HepG2 (cell line): ENCODE data around the gene GADD45GIP1. TPM values are rescaled to one million over a fixed set of nuclear protein-coding genes. Genes with fewer than 3 reads are reported as not detected.
A peak's percentile ranks its signal among the peaks of the same experiment; 100 is the strongest.

ENCODE experiments used
- ARID3A ChIP-seq: IDR thresholded peaks from 2 replicates; pipeline ENCODE4 v1.6.1; 2012; ENCODE audit warnings: low read depth, low read length, improper control_type of control experiment
- KIAA2018 ChIP-seq: sonication (generic); formaldehyde crosslinking; IDR thresholded peaks from 2 replicates; pipeline ENCODE4 v1.5.0; 2020; ENCODE audit warnings: mild to moderate bottlenecking, missing genetic modification reagents, borderline replicate concordance
- MAF1 ChIP-seq: sonication (generic); formaldehyde crosslinking; IDR thresholded peaks from 2 replicates; pipeline ENCODE4 v1.5.0; 2020; ENCODE audit warnings: missing genetic modification reagents, borderline replicate concordance
- PRPF4 ChIP-seq: fragments of 200-400 bp; formaldehyde crosslinking; IDR thresholded peaks from 2 replicates; pipeline ENCODE4 v1.6.1; 2016; ENCODE audit warnings: low read length, low read depth; ENCODE audit not compliant: poor library complexity, severe bottlenecking
- TCF12 ChIP-seq, 2 experiments: fragments of 450-650 bp in 1 of 2; sonication (generic) in 1 of 2; formaldehyde crosslinking in 1 of 2; IDR thresholded peaks; 2 replicates each; pipeline versions ENCODE4 v1.6.1 to v1.8.0; 2017 to 2022; ENCODE audit warnings: antibody characterized with exemption in 1 of 2, mild to moderate bottlenecking in 1 of 2, missing genetic modification reagents in 1 of 2, moderate library complexity in 1 of 2
- ZBTB46 ChIP-seq: sonication (generic); formaldehyde crosslinking; IDR thresholded peaks from 2 replicates; pipeline ENCODE4 v1.4.0; 2020; ENCODE audit warnings: mild to moderate bottlenecking, missing genetic modification reagents, borderline replicate concordance
- ZFY ChIP-seq: sonication (generic); formaldehyde crosslinking; IDR thresholded peaks from 2 replicates; pipeline ENCODE4 v1.4.0; 2020; ENCODE audit warnings: missing genetic modification reagents
- ZNF10 ChIP-seq: sonication (generic); formaldehyde crosslinking; IDR thresholded peaks from 2 replicates; pipeline ENCODE4 v1.4.0; 2020; ENCODE audit warnings: mild to moderate bottlenecking, low read depth, missing genetic modification reagents, borderline replicate concordance
- ZNF17 ChIP-seq: sonication (generic); formaldehyde crosslinking; IDR thresholded peaks from 2 replicates; pipeline ENCODE4 v1.5.0; 2020; ENCODE audit warnings: mild to moderate bottlenecking, missing genetic modification reagents
- ZNF225 ChIP-seq: sonication (generic); formaldehyde crosslinking; IDR thresholded peaks from 2 replicates; pipeline ENCODE4 v1.4.0; 2020; ENCODE audit warnings: mild to moderate bottlenecking, missing genetic modification reagents
- ZNF253 ChIP-seq: sonication (generic); formaldehyde crosslinking; IDR thresholded peaks from 2 replicates; pipeline ENCODE4 v1.8.0; 2022; ENCODE audit warnings: mild to moderate bottlenecking, missing genetic modification reagents, borderline replicate concordance
- ZNF513 ChIP-seq: sonication (generic); formaldehyde crosslinking; conservative IDR thresholded peaks from 2 replicates; pipeline ENCODE4 v1.5.0; 2020; ENCODE audit warnings: missing genetic modification reagents
- ZNF563 ChIP-seq: sonication (generic); formaldehyde crosslinking; IDR thresholded peaks from 2 replicates; pipeline ENCODE4 v1.8.0; 2022; ENCODE audit warnings: mild to moderate bottlenecking, moderate library complexity, missing genetic modification reagents
- ZSCAN22 ChIP-seq: sonication (generic); formaldehyde crosslinking; IDR thresholded peaks from 2 replicates; pipeline ENCODE4 v1.4.0; 2020; ENCODE audit warnings: mild to moderate bottlenecking, missing genetic modification reagents
- polyA plus RNA-seq, 8 experiments: library from polyadenylated mRNA; depleted of rRNA in 3 of 8; stranded (reverse) in 7 of 8; unstranded in 1 of 8; fragments of >200 nt; fragmentation: Illumina TruSeq in 4 of 8; extraction: Trizol in 4 of 8; gene quantifications; 2 replicates each; pipeline versions ENCODE4 v1.2.1 to v1.2.3, GENCODE V29; 2011 to 2016; ENCODE audit warnings: low read depth in 4 of 8, missing spikeins in 1 of 8, mixed read lengths in 1 of 8; ENCODE audit not compliant: insufficient read depth in 1 of 8
- total RNA-seq, 5 experiments: library from RNA; depleted of rRNA; stranded (reverse); fragments of >200 nt; fragmentation: Illumina TruSeq; extraction: Trizol; gene quantifications; 2 replicates each; pipeline ENCODE4 v1.2.3, GENCODE V29; 2016; ENCODE audit warnings: low read depth in 1 of 5

GADD45GIP1 gene
- total and polyA plus RNA-seq, 2 of the 13 experiments (the other 11 are each of a cell fraction or from before 2014, with no cell fraction given): 24.6 to 30.7 TPM

GRCh38 chr19:12937927-12938778 is 18.9 kb downstream of the GADD45GIP1 start, which contains the start of gene CALR (continued):
- TF ChIP-seq ZNF513 (CRISPR knock-in tag) (no peak), ZBTB46 (CRISPR knock-in tag) (peak; percentile 1; the same call in 1 of the 2 replicates), ZNF10 (CRISPR knock-in tag) (no peak), ZNF253 (CRISPR knock-in tag) (no peak), ZSCAN22 (CRISPR knock-in tag) (no peak), ZNF563 (CRISPR knock-in tag) (peak; percentile 72; the same call in 1 of the 2 replicates), ZFY (peak; percentile 86), ZNF17 (CRISPR knock-in tag) (no peak), TCF12 (IDR thresholded peaks at IDR 0.05) (no peak), TCF12 (CRISPR knock-in tag; IDR thresholded peaks at IDR 0.05) (no peak), KIAA2018 (CRISPR knock-in tag) (no peak), PRPF4 (no peak), ZNF225 (CRISPR knock-in tag) (no peak; the same call in 1 of the 2 replicates), ARID3A (no peak), MAF1 (CRISPR knock-in tag) (no peak; the same call in 1 of the 2 replicates)
